RCC 7860 (cell line): Measurements from ENCODE around the gene ELFN1.

Source experiments
- DNase-seq: peaks from one replicate; pipeline ENCODE4 v3.0.0-alpha.2; 2015; ENCODE audit warnings: low spot score
- FAIRE-seq: peaks from 2 replicates; lab custom pipeline; 2012; peaks lifted over from hg19 to GRCh38; lab: Jason Lieb, UNC

The ELFN1 gene

GRCh38 chr7:1738511-1738910 is 68.4 kb downstream of the ELFN1 start:
- FAIRE-seq, result no peak
- DNase-seq, result no peak

DNA sequence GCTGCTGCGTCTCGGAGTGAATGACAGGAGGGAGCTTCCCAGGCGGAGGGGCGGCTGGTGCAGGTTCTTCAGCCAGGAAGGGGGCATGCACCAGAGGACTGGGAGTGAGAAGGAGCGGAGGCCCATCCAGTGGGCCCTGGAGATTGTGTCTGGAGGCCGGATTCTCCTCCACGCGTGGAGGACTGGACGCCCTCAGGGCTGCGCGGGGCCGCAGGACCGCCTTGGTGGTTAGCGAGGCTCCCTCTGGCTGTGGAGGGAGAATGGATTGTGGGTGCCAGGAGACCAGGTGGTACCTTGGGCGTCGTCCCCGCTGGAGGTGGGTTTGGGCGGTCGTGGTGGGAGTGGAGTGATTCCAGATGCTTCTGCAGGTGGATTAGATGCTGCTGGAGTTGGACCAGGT is 68.9 kb downstream of the ELFN1 start:
- FAIRE-seq (no peak), DNase-seq (no peak)

- DNase-seq (no peak), FAIRE-seq (no peak)
Observed at GRCh38 chr7:1739593-1739992, 69.5 kb downstream of the ELFN1 start.

DNA sequence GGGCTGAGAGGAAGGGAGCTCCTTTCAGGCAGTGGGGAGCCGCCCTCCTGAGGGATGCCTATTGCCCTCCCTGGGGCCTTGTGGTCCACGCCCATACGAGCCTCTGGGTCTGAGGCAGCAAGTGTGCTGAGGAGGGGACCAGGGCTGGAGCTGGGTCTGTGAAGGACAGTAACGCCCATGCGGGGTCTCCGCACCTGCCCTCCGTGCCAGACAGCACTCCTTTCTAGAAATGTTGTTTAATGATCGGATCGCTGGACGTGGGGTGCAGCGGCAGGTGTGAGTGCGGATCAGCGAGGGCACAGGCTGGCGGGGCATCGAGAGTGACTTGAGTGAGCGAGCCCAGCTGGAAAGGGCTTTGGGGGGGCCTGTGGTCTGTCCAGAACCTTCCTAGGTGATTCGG is 70.1 kb downstream of the ELFN1 start:
- FAIRE-seq (no peak), DNase-seq (no peak)

- no peak for FAIRE-seq
- no peak for DNase-seq
Observed at GRCh38 chr7:1741246-1741645, 71.2 kb downstream of the ELFN1 start.

DNA sequence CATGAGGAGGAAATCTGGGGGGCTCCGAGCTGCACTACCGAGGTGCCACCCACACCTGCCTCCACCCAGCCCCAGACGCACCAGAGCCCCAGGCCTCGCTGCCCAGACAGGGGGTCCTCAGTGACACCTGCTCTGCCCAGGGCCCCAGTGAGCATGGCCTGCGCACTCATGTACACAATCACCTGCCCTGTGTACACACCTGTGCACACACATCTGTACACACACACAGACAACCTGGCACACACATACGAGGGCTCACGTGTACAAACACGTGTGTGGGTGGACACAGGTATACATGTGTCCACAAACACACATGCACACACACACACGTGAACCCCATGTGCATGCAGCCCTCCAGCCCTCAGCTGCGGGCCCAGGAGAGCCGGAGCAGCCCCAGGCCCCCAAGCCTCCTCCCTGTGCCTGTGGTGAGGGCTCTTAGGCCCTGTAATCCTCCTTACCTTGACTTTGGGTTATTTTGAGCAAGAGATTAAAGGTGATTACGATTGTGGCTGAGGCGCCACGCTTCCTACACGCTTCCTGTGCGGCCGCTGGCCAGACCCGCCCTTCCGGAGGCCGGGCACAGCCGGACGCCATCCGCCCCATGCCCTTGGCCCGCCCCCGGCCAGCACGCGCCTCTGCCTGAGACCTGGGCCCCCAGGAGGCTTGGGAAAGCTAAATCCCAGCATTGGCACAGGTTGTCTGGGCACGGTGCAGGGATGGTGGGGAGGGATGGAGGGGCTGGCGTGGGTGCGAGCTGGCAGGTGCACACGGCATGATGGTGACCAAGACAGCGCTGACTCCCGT is 71.9 kb downstream of the ELFN1 start:
- DNase-seq, result no peak

GRCh38 chr7:1742555-1743303 is 72.7 kb downstream of the ELFN1 start:
- no peak for DNase-seq
- no peak for FAIRE-seq

More for the DNA sequence above, 71.9 kb downstream of the ELFN1 start:
- no peak for FAIRE-seq

GRCh38 chr7:1743481-1744230 is 73.6 kb downstream of the ELFN1 start:
- FAIRE-seq (no peak), DNase-seq (no peak)

DNA sequence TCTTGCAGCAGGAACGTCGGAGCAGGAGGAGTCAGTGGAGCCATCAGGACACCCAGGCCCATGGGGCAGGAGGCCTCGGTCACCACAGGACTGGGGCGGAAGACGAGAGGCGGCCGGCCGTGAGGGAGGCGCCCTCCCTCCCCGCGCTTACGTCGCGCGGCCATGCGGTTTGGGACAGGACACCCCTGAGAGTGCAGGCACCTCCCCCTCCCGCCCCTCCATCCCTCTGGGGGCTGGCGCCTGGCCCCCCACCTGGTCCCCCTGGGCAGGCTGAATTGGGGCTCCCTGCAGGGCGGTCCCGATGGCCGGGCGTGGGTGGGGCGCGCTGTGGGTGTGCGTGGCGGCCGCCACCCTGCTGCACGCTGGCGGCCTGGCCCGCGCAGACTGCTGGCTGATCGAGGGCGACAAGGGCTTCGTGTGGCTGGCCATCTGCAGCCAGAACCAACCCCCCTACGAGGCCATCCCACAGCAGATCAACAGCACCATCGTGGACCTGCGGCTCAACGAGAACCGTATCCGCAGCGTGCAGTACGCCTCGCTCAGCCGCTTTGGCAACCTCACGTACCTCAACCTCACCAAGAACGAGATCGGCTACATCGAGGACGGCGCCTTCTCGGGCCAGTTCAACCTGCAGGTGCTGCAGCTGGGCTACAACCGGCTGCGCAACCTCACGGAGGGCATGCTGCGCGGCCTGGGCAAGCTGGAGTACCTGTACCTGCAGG is 74.4 kb downstream of the ELFN1 start:
- no peak for FAIRE-seq

GRCh38 chr7:1745018-1745532 is 75.0 kb downstream of the ELFN1 start:
- DNase-seq (no peak), FAIRE-seq (no peak)

More for the DNA sequence above, 74.4 kb downstream of the ELFN1 start:
- DNase-seq, result no peak

GRCh38 chr7:1745576-1746490 is 75.8 kb downstream of the ELFN1 start:
- DNase-seq (no peak), FAIRE-seq (no peak)

DNA sequence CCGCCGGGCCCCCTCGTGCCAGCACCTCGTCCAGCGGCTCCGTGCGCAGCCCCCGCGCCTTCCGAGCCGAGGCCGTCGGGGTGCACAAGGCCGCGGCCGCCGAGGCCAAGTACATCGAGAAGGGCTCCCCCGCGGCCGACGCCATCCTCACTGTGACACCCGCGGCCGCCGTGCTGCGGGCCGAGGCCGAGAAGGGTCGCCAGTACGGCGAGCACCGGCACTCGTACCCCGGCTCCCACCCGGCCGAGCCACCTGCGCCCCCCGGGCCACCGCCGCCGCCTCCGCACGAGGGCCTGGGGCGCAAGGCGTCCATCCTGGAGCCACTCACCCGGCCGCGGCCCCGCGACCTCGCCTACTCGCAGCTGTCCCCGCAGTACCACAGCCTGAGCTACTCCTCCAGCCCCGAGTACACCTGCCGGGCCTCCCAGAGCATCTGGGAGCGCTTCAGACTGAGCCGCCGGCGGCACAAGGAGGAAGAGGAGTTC is 76.5 kb downstream of the ELFN1 start:
- DNase-seq, result no peak
- no peak for FAIRE-seq

- DNase-seq (no peak), FAIRE-seq (no peak)
Observed at GRCh38 chr7:1747004-1747801, 77.1 kb downstream of the ELFN1 start.

- DNase-seq (no peak), FAIRE-seq (no peak)
Observed at GRCh38 chr7:1748076-1748838, 78.2 kb downstream of the ELFN1 start.

DNA sequence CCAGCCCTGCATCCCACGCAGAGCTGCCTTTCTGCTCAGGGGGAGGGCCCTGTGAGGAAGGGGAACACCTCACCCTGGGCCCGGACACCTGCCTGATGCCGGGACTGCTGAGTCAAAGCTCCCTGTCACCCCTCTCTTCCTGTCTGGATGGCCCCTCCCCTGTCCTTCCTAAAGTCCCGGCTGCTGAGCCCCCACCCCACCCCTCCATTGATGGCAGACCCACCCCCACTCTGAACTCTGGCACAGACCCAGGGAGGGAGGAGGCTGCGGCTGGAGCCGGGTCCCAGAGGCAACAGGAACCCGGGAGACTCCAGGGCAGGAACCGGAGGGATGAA is 78.7 kb downstream of the ELFN1 start:
- DNase-seq (no peak), FAIRE-seq (no peak)

GRCh38 chr7:1749351-1749863 is 79.3 kb downstream of the ELFN1 start:
- DNase-seq (no peak), FAIRE-seq (no peak)

- FAIRE-seq (peak; percentile 77), DNase-seq (peak; percentile 72)
Observed at GRCh38 chr7:1749864-1750466, 79.9 kb downstream of the ELFN1 start.
